Left ventricle myocardium inferior (tissue), 1 donor: Measurements from ENCODE around the gene RNF6. TPM values are rescaled to one million over a fixed set of nuclear protein-coding genes. Genes with fewer than 3 reads are reported as not detected.

Source experiments
- DNase-seq: peaks from one replicate; pipeline ENCODE4 v3.0.0-alpha.2; 2020
- H3K27ac ChIP-seq: fragments of 200-600 bp; replicated peaks from 2 replicates; pipeline ENCODE4 v1.8.0; 2021
- H3K27me3 ChIP-seq: fragments of 200-600 bp; 2 replicates; pipeline ENCODE4 v1.8.0; 2021; ENCODE audit warnings: low read depth
- H3K36me3 ChIP-seq: fragments of 200-600 bp; 2 replicates; pipeline ENCODE4 v1.8.0; 2021
- H3K4me1 ChIP-seq: fragments of 200-600 bp; 2 replicates; pipeline ENCODE4 v1.8.0; 2021
- H3K4me3 ChIP-seq: fragments of 200-600 bp; 2 replicates; pipeline ENCODE4 v1.8.0; 2021; ENCODE audit warnings: mild to moderate bottlenecking, moderate library complexity
- H3K9me3 ChIP-seq: fragments of 200-600 bp; replicated peaks from 2 replicates; pipeline ENCODE4 v1.8.0; 2021
- intact Hi-C: fragments of 100-400 bp; cut with micrococcal nuclease; formaldehyde crosslinking; loops from one replicate; pipeline ENCODE4 v1.11.0; 2022
- total RNA-seq: library from RNA; stranded (reverse); fragmentation: NEBNext Ultra II Directional; extraction: Animal tissue kit (Norgen Biotek cat#: 25700); gene quantifications from one replicate; pipeline ENCODE4 v1.2.1, GENCODE V29; 2021
- TF ChIP-seq, protein P1 (sequence below): fragments of 200-600 bp; IDR thresholded peaks from 2 replicates; pipeline ENCODE4 v1.8.0; 2021; ENCODE audit warnings: antibody characterized with exemption, mild to moderate bottlenecking, borderline replicate concordance
- donor health status: DM: no; HTN: yes; CAD: no; lungs with severe emphysema.

Gene RNF6
- total RNA-seq, 1 donor from 2014 or later = 20.6 TPM

- H3K9me3 ChIP-seq = peaks cover 14% of the 10 kb centered on the region
- peaks cover 18% of the 10 kb centered on the region for H3K4me1 ChIP-seq
- peaks cover 7% of the 10 kb centered on the region for H3K36me3 ChIP-seq
- TF ChIP-seq, protein P1, sequence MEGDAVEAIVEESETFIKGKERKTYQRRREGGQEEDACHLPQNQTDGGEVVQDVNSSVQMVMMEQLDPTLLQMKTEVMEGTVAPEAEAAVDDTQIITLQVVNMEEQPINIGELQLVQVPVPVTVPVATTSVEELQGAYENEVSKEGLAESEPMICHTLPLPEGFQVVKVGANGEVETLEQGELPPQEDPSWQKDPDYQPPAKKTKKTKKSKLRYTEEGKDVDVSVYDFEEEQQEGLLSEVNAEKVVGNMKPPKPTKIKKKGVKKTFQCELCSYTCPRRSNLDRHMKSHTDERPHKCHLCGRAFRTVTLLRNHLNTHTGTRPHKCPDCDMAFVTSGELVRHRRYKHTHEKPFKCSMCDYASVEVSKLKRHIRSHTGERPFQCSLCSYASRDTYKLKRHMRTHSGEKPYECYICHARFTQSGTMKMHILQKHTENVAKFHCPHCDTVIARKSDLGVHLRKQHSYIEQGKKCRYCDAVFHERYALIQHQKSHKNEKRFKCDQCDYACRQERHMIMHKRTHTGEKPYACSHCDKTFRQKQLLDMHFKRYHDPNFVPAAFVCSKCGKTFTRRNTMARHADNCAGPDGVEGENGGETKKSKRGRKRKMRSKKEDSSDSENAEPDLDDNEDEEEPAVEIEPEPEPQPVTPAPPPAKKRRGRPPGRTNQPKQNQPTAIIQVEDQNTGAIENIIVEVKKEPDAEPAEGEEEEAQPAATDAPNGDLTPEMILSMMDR = no peak
- DNase-seq = no peak
- intact Hi-C loops = no loop called here
- H3K4me3 ChIP-seq = no peak overlapping the region
- H3K27ac ChIP-seq = no peak overlapping the region
- H3K27me3 ChIP-seq = no peaks in the 10 kb centered on the region
These were observed 21.3 kb downstream of the RNF6 start for GRCh38 chr13:26200811-26201210.

DNA sequence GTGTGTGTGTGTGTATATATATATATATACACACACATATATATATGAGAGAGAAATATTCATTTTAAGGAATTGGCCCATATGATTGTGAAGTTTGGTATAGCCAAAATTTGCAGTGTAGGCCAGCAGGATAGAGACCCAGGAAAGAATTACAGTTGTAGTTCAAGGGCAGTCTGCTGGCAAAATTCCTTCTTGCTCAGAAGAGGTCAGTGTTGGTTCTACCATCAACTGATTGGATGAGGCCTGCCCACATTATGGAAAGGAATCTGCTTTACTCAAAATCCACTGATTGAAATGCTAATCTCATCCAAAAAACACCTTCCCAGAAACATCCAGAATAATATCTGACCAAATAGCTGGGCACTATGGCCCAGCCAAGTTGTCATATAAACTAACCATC is 24.0 kb downstream of the RNF6 start:
- Histone ChIP-seq H3K9me3 (peaks cover 23% of the 10 kb centered on the region), H3K27me3 (no peaks in the 10 kb centered on the region), H3K27ac (no peak overlapping the region), H3K4me1 (peaks cover 13% of the 10 kb centered on the region), H3K36me3 (peaks cover 7% of the 10 kb centered on the region), H3K4me3 (no peak overlapping the region)
- intact Hi-C loops = no loop called here
- TF ChIP-seq, protein P1 = no peak
- no peak for DNase-seq

DNA sequence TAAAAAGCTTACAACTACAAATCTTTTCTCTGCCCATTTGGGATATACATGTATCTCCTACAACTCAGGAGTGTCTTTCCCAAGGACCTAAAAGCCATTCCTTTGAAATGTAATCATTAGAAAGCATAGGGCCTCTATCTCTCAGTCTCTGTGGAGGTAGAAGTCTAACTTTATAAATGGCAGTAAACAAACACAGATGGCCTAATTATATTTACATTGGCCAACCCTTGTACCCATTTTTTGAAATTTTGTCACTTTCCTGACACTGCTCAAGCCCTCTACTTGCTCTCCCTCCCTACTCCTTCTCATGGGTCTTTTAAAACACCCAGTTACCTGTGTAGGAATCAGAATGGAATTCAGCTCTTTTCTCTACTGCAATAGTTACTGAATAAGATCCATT is 24.8 kb downstream of the RNF6 start:
- TF ChIP-seq, protein P1 = no peak
- DNase-seq = no peak
- Histone ChIP-seq H3K27me3 (no peaks in the 10 kb centered on the region), H3K9me3 (peaks cover 30% of the 10 kb centered on the region), H3K4me1 (peaks cover 5% of the 10 kb centered on the region), H3K36me3 (peaks cover 7% of the 10 kb centered on the region), H3K27ac (no peak overlapping the region), H3K4me3 (no peak overlapping the region)
- intact Hi-C loops = no loop called here

DNA sequence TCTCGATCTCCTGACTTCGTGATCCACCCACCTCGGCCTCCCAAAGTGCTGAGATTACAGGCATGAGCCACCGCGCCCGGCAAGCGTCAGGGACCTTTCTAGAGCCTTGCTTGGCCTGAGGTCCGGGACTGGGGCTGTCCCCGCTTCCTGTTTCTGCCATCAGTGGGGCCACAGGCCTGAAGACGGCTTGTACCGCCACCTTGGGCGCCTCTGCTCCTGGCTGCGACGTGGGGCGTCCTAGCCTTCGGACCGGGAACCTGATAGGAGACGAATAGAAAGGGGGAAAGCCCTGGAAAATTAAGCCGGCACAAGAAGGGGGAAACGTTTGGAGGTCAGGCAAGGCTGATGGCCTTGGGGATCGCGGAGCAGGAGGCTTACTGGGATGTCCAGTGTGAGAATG is 35.1 kb downstream of the RNF6 start:
- TF ChIP-seq, protein P1 = no peak
- Histone ChIP-seq H3K4me3 (peak overlapping the region; percentile 72), H3K27me3 (no peaks in the 10 kb centered on the region), H3K4me1 (peaks cover 19% of the 10 kb centered on the region), H3K27ac (peak overlapping the region; percentile 87), H3K9me3 (no peaks in the 10 kb centered on the region), H3K36me3 (no peaks in the 10 kb centered on the region)
- DNase-seq = no peak
- intact Hi-C loops = loop anchor here (5.0 to 10.0 kb wide), 2 partner anchors 308 to 510 kb away; no protein-coding TSS in a partner anchor

- Histone ChIP-seq H3K27ac (peak overlapping the region; percentile 87), H3K36me3 (no peaks in the 10 kb centered on the region), H3K27me3 (no peaks in the 10 kb centered on the region), H3K4me3 (peak overlapping the region; percentile 72), H3K4me1 (peaks cover 19% of the 10 kb centered on the region), H3K9me3 (no peaks in the 10 kb centered on the region)
- intact Hi-C loops = loop anchor here (5.0 to 10.0 kb wide), 2 partner anchors 309 to 511 kb away; no protein-coding TSS in a partner anchor
- TF ChIP-seq, protein P1 = peak; percentile 43
- peak; percentile 88 for DNase-seq
These were observed 35.8 kb downstream of the RNF6 start for GRCh38 chr13:26186118-26186870.
